GM18517 (cell line): Measurements from ENCODE around the gene KCNIP3.
"Not testable (repeated sequence)": the region's sequence is repeated elsewhere in the genome, so short reads cannot be mapped to it uniquely, and the experiment has no call there.

Experiments
- ATAC-seq: cut with Tn5 transposase; IDR thresholded peaks from one replicate; pipeline ENCODE4 v1.9.1; 2021; ENCODE audit warnings: mild to moderate bottlenecking, moderate library complexity; ENCODE audit not compliant: unreplicated experiment

Gene KCNIP3

DNA sequence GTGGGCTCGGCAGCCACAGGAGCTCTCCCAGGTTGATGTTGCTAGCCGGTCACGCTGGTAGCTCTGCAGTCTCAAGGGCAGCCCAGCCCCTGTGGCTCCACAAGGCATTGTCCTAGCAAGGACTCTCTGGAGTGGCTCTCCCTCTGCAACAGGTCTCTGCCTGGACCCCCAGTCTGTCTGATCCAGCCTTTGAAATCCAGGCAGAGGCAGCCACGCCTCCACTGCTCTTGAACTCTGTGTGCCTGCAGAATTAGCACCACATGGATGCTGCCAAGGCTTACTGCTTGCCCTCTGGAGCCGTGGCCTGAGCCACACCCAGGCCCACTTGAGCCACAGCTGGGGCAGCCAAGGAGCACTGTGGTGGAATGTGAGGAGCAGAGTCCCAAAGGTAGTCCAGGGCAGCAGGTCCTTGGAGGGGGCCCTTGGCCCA lies 62.4 kb downstream of the KCNIP3 start:
- ATAC-seq = no peak

DNA sequence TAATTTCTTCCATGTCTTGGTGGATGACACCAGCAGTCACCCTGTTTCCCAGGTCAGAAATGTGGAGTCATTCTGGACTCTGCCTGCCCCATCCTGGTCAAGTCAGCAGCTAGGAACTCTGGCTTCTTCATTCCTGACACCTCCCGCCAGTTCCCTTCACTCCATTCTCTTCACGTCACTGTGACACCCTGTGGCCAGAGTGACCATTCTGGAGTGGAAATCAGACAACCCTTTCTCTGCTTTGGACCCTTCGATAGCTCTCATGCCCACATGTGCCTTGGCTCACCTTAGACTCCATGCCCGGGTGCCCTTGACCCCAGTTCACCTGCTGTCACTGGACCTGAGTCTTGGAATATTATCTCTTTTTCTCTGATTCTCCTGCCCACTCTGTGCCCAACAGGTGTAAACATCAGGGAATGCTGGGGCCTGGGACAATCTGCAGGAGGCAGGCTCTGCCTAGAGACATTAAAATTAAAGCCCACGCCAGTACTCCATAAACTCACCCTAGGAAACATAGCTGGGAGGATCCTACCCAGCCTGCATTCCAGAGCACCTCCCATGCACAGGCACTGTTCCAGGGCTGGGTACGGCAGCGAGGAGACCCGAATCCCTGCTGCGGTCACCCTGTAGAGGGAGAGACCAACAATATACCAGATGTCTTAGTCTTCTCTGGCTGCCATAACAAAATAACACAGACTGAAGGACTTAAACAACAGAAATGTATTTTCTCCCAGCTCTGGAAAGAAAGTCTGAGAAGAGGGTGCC lies 64.3 kb downstream of the KCNIP3 start:
- no peak for ATAC-seq

DNA sequence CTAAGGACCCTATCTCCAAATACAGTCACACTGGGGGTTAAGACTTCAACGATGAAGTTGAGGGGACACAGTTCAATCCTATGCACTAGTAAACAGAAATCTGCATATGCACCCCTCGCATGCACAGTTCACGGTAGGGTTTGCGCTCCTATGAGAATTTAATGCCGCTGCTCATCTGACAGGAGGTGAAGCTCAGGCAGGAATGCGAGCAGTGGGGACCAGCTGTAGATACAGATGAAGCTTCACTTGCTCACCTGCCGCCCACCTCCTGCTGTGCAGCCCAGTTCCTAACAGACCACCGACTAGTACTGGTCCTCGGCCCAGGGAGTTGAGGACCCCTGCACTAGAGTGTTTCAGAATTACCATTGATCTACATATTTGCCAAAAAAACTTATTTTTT lies 65.3 kb downstream of the KCNIP3 start:
- ATAC-seq = no peak

DNA sequence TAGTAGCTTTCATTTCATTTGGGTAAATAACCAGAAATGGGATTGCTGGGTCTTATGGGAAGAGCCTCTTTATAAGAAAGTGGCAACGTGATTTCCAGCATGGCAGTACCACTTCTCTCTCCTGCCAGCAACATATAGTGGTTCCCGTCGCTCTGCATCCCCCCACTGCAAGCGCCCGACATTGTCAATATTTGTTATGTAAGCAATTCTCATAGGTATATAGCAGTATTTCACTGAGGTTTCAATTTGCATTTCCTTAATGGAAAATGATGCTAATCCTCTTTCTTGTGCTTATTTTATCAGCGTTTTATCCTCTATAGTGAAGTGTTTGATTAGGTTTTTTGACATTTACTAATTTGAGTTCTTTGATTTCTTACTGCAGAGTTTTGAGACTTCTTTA lies 69.4 kb downstream of the KCNIP3 start:
- no peak for ATAC-seq

DNA sequence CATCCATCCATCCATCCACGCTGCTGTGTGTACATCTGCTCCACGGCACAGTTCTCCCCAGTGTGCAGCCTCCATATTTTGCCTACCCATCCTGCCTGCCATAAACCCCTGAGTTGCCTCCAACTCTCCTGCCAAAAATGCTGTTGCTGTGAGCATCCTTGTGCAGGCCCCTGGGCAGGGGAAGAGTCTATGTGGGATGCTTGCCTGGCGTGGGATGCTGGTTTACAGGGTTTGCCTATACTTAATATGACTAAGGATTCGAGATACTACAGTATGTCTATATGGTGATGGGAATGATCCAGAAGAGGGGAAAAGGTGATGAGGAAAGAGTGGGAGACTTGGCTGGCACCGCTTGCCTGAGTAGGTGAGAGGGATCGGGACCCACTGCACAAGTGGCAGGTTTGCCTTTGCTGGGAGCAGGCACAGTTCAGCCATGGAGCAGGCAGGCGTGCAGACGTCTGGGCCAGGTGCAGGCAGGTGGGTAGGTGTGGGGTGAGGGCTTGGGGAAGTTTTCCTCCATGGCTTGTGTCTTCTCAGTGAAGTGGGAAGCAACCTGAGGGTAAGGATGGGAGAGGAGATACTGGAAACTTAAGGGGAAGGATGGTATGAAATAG lies 75.2 kb downstream of the KCNIP3 start:
- ATAC-seq = no peak

DNA sequence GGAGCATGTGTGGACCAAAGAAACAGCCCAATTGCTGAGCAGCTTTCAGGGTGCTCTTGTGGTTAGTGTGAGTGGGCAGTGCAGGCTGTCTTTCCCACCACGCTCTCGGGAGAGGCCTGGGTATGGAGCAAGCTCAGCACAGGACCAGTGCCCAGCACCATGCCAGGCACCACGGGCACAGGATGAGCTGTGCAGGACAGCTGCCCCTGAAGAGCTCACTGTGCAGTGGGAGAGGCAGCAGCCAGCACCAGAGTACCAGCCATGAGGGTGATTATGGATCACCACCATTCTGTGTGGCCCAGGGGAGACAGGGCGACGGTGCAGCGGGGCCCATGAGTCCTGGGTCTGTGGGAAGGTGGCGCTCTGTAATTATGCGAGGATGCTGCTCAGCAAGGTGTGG lies 75.7 kb downstream of the KCNIP3 start:
- no peak for ATAC-seq

DNA sequence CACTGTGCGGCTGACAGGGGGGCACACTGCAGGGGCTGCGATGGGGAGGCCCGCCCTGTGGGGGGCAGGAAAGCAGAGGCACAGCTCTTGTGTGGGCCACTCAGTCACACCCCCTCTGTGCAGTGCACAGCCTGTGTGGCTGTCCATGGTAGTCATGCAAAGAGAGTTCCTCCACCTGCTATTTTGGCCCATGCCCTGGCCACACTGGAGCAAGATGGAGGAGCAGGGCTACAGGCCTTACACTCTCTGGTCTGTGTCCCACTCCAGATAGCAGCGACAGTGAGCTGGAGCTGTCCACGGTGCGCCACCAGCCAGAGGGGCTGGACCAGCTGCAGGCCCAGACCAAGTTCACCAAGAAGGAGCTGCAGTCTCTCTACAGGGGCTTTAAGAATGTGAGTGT lies 76.9 kb downstream of the KCNIP3 start:
- ATAC-seq = no peak

DNA sequence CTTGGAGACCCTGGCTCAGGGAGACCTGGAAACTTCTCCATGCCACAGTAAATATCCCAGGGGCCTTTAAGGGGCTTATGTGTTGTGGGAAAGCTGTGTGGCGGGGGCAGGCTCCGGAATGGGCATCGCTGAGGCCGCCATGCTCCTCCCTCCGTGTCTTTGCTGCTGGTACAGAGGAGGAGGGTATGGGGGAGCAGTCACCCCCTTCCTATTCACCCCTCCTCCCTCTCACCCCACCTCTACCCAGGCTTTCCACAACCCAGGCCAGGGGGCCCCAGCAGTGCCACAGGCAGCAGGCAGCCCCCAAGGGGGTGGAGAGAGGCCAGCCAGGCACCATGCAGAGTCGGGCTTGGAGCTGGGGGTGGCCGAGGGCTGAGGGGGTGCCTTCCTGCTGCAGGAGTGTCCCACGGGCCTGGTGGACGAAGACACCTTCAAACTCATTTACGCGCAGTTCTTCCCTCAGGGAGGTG lies 77.3 kb downstream of the KCNIP3 start:
- ATAC-seq = no peak

DNA sequence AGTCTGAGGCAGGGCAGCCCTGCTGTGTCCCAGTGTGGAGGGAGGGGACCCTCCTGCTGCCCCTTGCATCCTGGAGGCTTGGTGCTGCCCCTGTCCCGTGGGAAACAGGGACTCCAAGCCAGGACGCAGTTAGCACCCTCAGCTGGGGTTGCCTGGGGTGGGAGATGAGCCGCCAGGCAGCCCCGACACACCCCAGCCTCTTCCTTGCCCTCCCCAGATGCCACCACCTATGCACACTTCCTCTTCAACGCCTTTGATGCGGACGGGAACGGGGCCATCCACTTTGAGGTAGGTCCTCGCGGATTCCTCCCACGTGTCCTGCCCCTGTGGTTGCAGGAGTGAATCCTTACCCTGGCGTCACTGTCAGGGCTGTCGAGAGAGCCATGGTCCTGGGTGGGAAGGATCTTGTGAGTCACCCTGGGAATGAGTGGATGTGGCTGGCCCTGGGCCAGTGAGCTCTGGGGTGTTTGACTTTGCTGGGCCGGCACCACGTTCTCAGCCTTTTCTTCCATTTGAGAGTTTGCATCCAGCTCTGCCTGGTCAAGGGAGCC lies 77.8 kb downstream of the KCNIP3 start:
- no peak for ATAC-seq

DNA sequence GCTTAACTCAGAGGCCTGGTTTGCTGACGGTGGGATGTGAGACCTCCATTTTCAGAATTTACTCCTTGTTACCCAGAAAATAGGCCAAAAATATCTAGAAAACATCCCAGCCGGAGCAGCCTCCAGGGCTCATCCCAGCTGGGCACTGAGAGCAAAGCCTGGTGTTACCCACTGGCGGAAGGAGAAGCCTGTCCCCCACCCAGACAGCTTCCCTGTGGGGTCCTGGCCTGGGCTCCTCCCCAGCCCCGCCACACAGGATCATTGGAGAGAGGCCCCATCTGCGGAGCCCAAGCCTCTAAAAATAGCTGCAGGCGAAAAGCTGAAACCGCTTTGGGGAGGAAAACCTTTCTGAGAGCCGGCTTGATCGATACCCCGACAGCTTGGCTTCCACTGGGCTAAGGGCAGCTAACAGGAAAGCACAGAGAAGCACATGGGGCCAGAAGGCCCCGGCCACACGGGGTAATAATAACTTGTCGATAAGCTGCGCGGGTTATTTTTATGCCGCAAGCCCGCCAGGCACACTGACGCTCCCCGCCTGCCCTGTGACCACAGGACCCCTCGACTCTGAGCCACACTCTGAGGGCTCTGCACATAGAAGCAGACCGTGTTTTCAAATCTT lies 78.5 kb downstream of the KCNIP3 start:
- ATAC-seq = no peak

DNA sequence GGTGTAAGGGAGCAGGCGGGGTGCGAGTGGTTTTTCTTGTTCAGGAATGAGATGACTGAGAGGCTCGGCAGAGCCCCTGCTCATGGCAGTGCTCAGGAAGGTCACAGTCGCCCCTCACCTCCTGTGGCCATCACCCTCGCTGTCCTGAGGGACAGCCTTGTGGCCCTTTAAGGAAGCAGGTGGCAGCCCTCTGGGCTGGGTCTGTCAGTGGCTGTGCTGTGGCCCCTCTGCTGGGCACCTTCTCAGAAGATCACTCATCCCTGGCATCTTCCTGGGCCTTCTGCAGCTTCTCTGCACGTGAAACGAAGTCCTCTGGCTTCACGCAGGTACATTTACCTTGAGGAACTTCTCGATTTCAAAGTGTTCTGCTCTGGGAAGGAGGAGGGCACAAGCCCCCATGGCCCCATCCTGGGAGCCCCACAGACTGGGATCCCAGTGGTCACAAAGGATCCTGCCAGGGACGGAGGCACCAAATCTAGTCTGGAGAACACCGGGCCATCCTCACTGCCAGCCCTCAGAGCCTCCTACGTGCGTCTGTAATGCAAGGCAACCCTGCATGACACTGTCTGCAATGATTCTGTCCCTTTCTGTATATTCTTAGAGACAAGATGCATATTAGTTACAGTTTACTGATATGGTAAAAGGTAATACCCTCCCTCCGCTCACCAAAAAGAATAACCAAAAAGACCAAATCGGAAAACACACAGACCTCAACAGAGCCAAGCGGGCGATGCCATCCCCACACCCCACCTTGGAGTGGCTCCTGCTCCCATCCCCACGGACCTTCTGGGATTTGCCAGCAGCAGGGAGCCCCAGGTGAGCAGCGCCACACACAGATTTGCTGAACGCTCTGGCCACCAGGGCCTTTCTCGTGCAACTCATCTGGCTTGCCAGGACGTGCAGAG lies 79.4 kb downstream of the KCNIP3 start:
- ATAC-seq = no peak

DNA sequence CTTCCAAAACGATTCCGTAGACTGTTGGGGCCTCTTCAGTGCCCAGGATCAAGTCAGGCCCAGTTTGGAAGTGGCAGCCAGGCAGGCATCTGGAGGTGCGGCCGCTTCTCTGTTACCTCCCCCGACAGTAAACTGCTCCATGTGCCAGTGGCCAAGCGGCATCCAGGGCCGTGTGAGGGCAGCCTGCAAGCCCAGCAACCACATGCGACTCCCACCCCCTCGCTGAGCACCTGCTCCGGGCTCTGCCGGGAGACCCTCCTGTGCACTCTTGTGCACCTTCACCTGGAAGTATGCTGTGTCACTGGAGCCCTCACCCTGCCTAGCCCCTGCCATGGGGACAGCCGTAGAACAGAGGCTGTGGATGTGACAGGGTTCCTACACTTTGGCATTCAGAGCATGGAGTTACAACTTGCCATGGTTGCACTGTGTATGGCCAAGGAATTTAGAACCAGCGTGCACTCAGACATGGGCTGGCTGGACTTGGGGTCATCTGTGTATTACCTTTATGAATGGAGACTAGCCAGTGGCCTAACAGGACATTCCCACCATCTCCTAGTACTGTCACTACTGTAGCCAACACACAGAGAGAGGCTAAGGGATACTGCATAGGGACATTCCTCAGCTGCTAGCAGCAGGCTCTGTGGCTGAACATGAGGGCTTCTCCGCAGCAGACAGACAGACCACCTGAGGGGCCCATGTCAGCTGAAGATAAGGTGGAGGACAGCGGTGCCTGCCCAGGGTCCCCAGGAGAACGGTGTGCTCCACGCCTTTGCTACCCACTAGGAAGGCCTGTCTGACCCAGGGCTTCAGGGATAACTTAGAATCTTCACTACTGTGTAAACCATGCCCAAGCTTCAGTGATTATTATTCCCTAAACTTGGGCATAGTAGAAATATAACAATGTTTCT lies 80.3 kb downstream of the KCNIP3 start:
- no peak for ATAC-seq

DNA sequence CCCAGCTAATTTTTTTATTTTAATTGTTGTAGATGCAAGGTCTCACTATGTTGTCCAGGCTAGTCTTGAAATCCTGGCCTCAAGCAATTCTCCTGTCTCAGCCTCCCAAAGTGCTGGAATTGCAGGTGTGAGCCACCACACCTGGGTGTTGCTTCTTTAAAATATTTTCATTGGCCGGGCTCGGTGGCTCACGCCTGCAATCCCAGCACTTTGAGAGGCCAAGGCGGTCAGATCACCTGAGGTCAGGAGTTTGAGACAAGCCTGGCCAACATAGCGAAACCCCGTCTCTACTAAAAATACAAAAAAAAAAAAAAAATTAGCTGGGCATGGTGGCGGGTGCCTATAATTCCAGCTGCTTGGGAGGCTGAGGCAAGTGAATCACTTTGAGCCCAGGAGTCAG lies 81.1 kb downstream of the KCNIP3 start:
- ATAC-seq = not testable (repeated sequence)

DNA sequence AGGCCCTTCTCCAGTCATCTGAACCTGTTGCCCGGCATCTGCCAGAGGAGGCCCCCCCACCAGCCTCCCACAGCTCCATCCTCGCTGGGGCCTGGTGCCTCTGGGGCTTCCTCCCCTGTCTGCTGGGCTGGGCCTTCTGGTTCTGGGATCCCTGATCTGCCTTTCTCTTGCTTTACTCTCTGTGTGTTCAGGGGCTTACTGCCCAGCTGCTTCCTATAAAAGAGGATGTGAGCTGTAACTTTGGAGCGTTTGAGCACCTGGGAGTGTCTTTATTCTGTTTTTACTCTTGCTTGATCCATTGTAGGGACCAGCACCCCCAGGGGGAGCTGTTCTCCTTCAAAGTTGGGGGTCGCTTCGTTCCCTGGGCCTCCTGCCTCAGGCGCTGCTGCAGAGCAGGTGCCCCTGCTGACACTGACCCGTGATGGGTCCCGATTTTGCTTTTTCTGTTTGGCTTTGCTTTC lies 82.3 kb downstream of the KCNIP3 start:
- ATAC-seq = no peak

DNA sequence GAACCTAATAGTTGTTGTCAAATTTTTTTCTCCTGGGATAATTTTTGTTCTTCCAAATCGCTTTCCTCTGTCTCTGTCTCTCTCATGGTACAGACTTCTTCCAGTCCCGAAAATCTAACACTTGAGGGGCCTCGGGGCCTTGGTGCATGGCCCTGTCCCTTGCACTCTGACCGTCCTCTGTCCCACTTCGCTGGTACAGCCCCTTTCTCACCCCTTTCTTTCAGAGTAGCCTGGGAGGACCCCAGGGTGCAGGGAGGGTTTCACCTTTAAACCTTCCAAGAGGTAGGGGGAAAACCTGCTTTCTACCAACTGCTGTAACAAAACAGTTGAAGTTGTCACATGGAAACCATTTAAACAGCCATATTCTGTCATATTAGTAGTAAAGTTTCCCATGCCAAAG lies 83.1 kb downstream of the KCNIP3 start:
- ATAC-seq = no peak

DNA sequence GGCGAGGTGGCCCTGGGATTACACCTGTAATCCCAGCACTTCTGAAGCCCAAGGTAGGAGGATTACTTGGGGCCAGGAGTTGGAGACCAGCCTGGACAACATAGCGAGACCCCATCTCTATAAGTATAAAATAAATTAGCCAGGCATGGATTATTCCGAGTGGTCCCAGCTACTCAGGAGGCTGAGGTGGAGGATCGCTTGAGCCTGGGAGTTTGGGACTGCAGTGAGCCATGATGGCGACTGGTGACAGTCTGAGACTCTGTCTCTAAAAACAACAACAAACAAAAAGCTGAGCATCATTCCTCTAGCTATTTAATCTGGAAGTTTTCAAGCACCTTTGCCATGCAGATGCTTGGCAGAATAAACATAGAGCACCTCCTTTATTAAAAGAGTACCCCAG lies 83.6 kb downstream of the KCNIP3 start:
- no peak for ATAC-seq

DNA sequence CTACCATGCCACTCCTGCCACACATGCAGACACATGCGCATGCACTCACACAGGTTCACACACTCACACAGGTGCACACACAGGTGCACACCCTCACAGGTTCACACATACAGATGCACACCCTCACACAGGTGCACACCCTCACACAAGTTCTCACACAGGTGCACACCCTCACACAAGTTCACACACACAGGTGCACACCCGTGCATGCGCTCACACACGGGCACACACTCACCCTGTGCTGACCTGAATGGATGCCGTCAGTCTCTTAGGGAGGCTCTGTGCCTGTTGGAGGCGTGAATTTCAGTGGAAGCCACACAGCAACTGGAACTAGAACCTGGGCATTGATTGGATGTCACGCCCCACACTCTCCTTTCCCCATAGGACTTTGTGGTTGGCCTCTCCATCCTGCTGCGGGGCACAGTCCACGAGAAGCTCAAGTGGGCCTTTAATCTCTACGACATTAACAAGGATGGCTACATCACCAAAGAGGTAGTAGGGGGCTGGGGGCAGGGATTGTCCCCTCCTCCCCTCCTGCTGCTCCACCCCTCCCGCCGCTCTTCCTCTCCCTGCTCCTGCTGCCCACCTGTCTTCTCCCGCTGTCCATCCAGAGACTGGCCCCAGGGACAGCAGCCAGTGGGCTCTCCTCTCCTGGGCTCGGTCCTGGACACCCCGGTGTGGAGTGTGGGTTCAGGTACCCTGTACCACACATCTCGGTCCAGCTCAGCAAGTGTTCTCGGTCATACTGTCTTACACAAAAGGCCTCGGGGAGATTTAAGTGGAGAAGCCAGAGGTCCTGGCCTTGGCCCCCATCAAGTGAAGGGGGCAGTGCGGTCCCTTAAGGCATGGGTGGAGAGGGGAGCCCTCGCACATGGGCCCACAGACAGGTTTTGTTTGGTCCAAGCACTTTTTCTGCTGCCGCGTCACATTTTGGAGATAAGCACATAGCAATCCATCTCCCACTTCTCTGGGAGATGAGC lies 84.4 kb downstream of the KCNIP3 start:
- no peak for ATAC-seq

DNA sequence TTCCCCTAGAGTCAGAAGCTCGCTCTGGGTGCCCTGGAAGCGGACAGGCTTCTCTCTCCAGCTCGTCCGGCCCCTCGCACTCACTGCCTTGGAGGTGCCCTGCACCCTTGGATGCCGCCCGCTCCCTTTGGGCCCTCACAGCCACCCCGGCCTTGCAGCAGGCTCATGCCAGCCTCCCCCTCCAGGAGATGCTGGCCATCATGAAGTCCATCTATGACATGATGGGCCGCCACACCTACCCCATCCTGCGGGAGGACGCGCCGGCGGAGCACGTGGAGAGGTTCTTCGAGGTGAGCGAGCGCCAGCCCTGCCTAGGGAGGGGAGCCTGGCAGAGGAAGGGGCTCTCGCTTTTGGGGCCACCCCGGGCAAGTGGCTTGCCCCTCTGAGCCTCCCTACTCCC lies 85.0 kb downstream of the KCNIP3 start:
- no peak for ATAC-seq
